ENCODE measurements around the gene SUPT4H1.

Gene SUPT4H1

DNA sequence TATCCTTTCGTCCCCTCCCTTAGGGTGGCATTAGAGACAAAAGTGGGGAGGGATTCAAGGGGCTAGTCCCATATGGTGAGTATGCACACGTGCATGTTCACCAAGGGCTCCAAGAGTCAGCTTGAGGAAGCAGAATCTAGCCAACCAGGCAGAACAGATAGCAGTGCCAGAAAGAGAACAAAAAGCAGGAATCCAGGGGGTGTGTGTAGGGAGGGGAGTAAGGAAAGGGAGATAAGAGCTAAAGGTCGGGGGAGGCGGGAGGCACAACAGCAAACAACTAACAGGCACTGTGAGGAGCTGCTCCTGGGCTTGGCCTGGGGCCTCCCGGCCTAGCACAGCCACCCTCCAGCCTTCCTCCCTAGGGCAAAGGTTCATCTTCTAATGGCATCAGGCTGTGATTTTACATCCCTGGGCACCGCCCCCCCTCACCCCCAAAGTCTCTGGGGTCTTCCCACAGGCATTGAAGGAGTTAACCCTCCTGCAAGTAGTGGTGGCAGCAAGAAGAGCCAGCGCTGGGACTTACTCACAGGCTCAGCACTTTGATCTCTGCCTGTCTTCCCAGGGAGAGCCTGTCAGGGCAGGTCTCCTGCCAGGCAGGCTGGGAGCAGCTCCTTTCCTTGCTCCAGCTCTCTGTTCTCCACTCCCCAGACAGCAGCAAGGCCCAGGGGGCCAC lies 12.4 kb upstream of the SUPT4H1 start:
- Histone ChIP-seq H3K4me1 (no peaks in the 10 kb centered on the region), H3K27me3 (ENCODE audit: low read depth) (no peaks in the 10 kb centered on the region), H3K4me3 (no peak overlapping the region), H3K36me3 (replicated peaks) (no peaks in the 10 kb centered on the region), H3K9me3 (no peaks in the 10 kb centered on the region)
- DNase-seq (ENCODE audit: low spot score in 2 of 2), result no peak
- in situ Hi-C loops (cut with MboI; ENCODE audit: low sequenced_read_pairs), result no loop called here

DNA sequence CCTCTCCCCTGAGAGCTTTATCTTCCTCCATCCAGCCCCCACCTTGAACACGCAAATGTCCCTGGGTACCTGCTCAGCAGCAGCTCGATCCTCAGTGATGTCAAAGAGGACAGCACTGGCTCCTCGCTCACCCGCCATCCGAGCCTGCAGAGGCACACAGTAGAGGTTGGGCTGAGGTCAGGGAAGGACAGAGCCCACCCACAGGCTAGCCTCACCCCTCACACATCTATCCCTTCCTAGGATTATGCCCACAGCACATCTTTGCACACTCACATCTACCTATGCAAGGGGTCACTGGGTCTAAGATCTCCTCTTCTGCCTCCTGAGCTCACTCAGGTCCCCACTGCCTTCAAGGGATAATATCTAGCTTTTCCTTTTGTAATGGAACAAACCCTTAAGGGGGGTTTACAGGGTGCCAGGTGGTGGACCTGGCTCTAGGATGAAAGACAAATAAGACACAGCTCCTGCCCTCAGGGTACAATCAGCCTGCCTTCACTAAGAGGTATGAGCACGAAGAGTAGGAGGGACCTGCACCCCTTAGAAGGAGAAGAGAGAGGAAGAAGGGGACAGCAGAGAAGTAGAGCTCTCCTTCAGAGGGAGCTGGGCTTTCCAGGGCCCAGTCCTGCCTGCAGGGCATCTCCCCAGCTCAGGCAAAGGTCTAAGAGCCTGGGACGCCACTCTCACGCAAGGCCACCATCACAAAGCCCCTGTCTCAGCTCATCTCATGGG lies 11.6 kb upstream of the SUPT4H1 start:
- Histone ChIP-seq H3K36me3 (replicated peaks) (no peaks in the 10 kb centered on the region), H3K27me3 (ENCODE audit: low read depth) (no peaks in the 10 kb centered on the region), H3K9me3 (no peaks in the 10 kb centered on the region), H3K4me3 (no peak overlapping the region), H3K4me1 (no peaks in the 10 kb centered on the region)
- no peak for DNase-seq (ENCODE audit: low spot score in 2 of 2)
- in situ Hi-C loops (cut with MboI; ENCODE audit: low sequenced_read_pairs), result no loop called here

DNA sequence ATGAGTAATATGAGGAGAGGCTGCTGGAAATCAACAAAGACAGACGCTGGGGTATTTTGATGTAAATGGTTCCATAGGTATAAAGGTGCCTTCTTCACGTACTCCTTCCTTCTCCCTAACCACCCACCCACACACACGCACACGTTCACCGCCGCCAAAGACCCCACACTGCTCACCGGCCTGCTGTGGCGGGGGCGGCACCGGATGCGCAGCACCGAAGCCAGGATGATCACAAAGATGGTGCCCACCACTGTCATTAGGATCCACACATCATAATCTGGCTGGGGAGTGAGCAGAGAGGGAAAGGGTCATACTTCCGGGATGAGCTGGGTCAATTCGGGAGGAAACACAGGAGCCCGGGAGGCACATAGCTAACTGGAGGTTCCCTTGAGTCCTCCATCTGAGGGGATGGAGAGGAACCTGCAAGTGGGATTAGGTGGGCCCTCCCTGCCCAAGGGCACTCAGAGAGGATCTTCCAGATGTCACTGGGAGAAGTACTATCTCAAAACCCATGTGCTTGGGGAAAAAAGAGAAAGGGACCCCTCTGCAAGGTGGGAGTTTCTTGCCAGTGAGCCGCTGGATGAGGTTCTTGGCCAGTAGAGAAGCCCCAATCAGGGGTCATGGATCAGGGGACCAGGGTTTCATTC lies 10.5 kb upstream of the SUPT4H1 start:
- Histone ChIP-seq H3K4me1 (no peaks in the 10 kb centered on the region), H3K9me3 (no peaks in the 10 kb centered on the region), H3K4me3 (no peak overlapping the region), H3K36me3 (replicated peaks) (no peaks in the 10 kb centered on the region), H3K27me3 (ENCODE audit: low read depth) (no peaks in the 10 kb centered on the region)
- no peak for DNase-seq (ENCODE audit: low spot score in 2 of 2)
- in situ Hi-C loops (cut with MboI; ENCODE audit: low sequenced_read_pairs), result no loop called here

DNA sequence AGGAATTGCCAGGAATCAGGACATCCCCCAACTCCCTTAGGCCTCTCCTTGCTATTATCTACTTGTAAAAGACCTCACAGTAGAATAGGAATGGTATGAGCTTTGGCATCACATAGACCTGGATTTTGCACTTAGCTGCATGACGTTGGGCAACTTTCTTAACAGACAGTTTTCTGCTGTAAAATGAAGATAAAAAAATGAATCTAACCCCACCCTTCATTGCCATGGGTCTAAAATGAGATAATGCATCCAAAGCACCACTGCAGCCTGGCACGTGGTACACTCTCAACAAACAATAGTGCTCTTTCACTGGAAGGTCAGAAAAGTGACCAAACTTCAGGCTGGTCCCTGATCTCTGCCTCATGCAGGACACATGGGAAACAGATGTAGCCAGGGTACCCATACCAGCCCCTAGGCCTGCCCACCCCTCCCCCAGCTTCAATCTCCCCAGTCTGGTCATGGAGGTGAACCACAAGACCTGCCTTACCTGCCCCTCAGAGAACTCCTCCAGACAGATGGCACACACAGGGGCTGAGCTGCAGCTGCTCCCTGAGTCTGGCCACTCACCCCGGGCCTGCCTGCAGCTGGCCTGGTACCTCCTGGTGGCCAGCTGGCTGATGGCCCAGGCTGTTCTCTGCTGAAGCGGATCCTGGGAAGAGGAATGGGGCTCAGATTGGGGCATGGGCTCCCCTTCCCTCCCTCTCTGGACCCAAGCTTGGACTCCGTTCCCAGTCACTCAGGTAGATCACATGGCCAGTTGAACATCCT lies 8.5 kb upstream of the SUPT4H1 start:
- DNase-seq (ENCODE audit: low spot score in 2 of 2), result no peak
- Histone ChIP-seq H3K36me3 (replicated peaks) (no peaks in the 10 kb centered on the region), H3K27me3 (ENCODE audit: low read depth) (no peaks in the 10 kb centered on the region), H3K4me3 (no peak overlapping the region), H3K9me3 (no peaks in the 10 kb centered on the region), H3K4me1 (no peaks in the 10 kb centered on the region)
- in situ Hi-C loops (cut with MboI; ENCODE audit: low sequenced_read_pairs), result no loop called here

DNA sequence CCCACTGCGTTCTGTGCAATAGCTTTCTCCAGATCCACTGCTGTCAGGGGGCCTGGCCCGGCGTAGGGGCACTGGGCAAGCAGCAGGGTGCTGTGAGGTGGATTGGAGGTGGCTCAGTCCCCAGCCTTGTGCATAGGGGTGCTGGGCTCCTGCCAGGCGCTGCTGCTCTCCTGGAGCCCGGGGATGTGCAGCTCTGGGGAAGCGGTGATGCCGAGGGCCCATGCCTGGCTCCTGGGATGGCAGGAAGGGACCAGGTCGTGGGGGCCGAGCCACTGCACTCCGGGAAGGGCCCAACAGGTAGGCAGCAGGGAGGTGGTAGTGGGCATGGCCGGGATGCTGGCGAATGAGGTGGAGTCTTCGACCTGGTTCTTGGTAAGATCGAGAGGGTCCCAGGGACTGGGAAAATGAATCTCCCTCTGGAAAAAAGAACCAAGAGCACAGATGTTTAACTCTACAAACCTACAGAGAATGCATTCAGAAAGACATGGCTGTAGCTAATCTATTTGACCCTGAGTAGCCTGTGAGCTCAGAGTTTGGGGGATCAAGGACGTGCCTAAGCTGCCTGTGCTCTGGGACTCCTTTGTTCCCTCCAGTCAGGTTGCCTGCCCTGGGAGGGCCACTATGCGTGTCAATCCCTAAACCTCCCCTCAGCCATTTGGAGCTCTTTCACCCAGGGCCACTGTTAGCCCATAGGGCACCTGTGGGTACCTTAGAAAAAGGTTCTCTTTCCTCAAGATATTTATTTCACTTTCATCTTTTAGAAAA lies 6.6 kb upstream of the SUPT4H1 start:
- in situ Hi-C loops (cut with MboI; ENCODE audit: low sequenced_read_pairs), result no loop called here
- H3K36me3 ChIP-seq (replicated peaks), result no peaks in the 10 kb centered on the region
- no peaks in the 10 kb centered on the region for H3K9me3 ChIP-seq
- no peak overlapping the region for H3K4me3 ChIP-seq
- H3K27me3 ChIP-seq (ENCODE audit: low read depth), result no peaks in the 10 kb centered on the region
- DNase-seq (ENCODE audit: low spot score in 2 of 2), result no peak
- no peaks in the 10 kb centered on the region for H3K4me1 ChIP-seq

DNA sequence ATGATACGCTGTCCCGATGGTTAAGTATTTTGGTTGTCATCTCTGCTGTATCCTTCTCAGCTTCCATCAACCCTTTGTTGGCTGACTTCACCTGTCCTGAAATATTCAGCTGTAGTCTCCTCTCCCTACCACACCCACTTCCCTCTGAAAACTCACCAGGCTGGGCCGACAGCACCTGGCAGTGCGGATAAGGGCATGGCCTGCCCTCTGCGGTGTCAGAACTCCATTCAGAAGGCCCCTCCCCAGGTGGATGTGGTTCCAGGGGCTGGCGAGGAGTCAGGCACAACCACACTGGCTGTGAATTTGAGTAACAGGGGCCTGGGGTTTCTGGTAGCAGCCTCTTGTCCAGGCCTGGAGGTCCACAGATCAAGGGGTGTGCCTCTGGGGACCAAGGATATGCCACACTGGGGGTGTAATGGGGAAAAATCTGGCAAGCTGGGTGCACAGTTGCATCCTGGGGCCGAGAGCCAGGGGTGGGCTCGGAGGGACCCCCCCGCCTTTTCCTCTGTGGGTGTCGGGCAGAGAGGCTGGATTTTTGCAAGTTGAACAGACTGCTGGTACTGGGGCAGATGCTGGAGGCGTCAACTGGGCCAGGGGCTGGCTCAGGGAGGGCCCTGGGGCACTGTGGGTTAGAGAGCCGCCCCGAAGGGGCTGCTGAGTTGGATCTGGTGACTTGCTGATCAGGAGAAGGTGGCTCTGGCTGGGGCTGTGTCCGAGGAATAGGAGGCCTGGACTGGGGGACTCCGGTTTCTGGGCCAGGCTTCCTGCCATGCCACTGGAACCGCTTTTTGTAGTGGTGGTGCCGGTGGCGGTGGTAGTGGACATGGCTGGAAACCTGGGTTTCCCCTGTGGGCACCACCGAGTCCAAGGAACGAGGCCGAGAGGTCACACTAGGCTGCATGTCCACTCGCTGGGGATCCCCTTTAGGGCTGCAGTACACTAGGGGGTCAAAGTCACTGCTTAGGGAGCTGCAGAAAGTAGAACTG lies 5.6 kb upstream of the SUPT4H1 start:
- in situ Hi-C loops (cut with MboI; ENCODE audit: low sequenced_read_pairs), result no loop called here
- no peaks in the 10 kb centered on the region for H3K27me3 ChIP-seq (ENCODE audit: low read depth)
- no peaks in the 10 kb centered on the region for H3K9me3 ChIP-seq
- DNase-seq (ENCODE audit: low spot score in 2 of 2), result no peak
- H3K4me1 ChIP-seq, result peaks cover 4% of the 10 kb centered on the region; the same call in 1 of the 2 replicates
- H3K4me3 ChIP-seq, result no peak overlapping the region
- H3K36me3 ChIP-seq (replicated peaks), result no peaks in the 10 kb centered on the region

DNA sequence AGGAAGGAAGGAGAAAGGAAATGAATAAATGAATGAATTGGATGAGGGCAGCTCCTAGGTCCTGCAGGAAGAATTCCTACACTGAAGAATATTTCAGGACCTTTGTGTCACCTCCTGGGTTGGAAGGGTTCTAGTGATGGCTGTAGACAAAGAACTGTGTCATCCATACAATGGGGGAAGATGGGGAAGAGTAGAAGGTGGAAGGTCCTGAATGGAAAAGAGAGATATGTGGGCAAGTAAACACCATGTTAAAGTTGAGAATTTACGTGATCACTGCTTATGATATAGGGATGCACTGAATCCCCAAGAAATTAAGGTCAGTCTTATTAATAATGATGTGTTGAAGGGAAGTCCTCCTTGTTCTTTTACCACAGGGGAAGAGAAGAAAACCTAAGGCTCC lies 4.2 kb upstream of the SUPT4H1 start:
- H3K4me1 ChIP-seq, result peaks cover 4% of the 10 kb centered on the region; the same call in 1 of the 2 replicates
- no peak overlapping the region for H3K4me3 ChIP-seq
- H3K9me3 ChIP-seq, result no peaks in the 10 kb centered on the region
- no peaks in the 10 kb centered on the region for H3K27me3 ChIP-seq (ENCODE audit: low read depth)
- H3K36me3 ChIP-seq (replicated peaks), result no peaks in the 10 kb centered on the region
- DNase-seq (ENCODE audit: low spot score in 2 of 2), result no peak
- in situ Hi-C loops (cut with MboI; ENCODE audit: low sequenced_read_pairs), result no loop called here

DNA sequence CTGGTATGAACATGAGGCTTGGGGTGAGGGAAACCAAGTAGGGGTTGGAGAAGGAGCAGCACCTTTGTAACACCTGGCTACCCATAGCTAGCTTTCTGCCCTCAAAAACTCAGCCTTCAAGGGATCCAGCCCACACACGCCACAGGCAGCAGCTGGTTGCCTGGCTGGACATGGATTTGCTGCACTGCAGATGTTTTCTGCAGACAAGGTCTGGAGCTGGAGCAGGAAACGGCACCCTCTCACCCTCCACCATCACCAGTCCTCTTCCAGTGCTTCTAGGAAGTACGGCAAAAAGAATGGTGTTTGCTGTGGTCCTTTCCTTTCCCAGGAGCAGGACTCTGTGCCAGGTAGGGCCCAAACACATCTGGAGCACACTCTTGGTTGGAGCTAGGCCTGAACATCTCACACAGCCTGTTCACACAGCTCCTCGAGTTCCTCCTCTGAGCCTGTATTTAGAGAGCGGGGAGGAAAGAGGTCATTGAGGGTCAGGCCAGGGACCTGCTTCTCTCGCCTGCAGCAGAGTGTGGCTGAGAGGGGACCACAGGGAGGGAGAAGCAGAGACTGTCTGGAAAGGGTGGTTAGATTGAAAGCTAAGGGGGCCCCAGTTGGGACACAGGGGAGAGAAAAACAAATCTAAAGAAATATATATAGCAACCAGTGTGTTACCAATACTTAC lies 2.7 kb upstream of the SUPT4H1 start:
- DNase-seq (ENCODE audit: low spot score in 2 of 2), result no peak
- in situ Hi-C loops (cut with MboI; ENCODE audit: low sequenced_read_pairs), result loop anchor here (5.0 kb wide), 1 partner anchor 63 kb away; the partner anchor contains the start of gene RNF43
- Histone ChIP-seq H3K36me3 (replicated peaks) (peaks cover 8% of the 10 kb centered on the region), H3K27me3 (ENCODE audit: low read depth) (no peaks in the 10 kb centered on the region), H3K4me3 (no peak overlapping the region), H3K9me3 (no peaks in the 10 kb centered on the region), H3K4me1 (peaks cover 4% of the 10 kb centered on the region; the same call in 1 of the 2 replicates)

DNA sequence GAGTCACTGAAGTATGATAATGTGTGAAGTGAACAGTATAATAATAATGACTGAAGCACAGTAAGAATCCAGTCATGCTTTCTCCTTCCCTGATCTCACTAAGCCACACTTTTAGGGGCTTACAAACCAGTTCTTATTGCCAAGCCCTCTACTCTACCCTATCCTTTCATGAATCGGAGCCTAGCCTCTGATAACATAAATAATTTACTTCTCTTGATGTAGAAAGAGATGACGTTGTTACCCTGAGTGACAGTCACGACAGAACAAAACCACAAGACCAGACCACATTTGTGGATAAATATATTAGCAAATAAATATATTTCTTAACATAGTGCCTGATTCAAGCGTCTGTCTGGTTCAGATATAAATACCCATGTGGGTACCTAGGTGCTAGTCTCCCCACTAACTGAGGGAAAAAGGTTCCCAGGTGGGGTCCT lies 1.4 kb upstream of the SUPT4H1 start:
- in situ Hi-C loops (cut with MboI; ENCODE audit: low sequenced_read_pairs), result loop anchor here (5.0 kb wide), 1 partner anchor 64 kb away; the partner anchor contains the start of gene RNF43

DNA sequence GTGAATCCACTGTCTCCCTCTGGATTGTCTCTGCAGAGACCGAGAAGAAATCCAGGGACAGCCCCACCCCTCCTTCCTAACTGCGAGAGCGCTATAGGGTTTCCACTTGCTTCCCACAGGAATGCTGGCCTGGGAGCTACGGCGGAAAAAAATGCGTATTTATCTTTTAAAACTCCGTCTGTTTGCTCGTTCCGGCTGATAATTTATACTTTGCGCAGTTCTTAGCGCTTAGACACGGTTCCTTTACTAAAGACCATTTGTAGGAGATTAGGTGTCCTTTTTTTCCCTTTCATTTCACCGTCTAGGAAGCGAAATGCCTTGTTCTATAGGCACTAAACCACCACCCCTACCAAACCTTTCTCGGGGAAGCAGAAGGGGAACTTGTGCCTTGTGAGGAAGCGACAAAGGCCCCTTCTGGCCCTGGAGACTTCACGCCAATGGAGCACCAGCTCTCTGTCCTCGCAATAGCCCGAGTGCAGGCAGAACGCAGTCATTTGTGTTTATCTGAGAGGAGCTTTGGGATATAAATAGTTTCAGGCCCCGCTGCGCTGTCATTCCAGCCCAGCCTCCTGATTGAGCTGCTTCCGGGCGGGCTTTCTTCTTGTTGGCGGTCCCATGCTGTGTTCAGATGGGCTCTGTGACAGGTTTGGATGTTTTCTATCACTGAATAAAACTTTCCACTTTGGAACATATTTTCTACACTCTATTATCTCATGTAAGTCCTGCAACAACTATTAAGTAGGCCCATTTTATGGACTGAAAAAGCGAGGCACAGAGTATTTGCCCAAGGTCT lies 791 bp upstream of the SUPT4H1 start:
- Histone ChIP-seq H3K36me3 (replicated peaks) (peaks cover 26% of the 10 kb centered on the region), H3K4me3 (peak overlapping the region; percentile 86), H3K9me3 (no peaks in the 10 kb centered on the region), H3K27me3 (ENCODE audit: low read depth) (no peaks in the 10 kb centered on the region), H3K4me1 (peaks cover 4% of the 10 kb centered on the region; the same call in 1 of the 2 replicates)
- in situ Hi-C loops (cut with MboI; ENCODE audit: low sequenced_read_pairs), result loop anchor here (5.0 kb wide), 1 partner anchor 65 kb away; the partner anchor contains the start of gene RNF43
- peak in 1 of 2 experiments; percentile 22 for DNase-seq (ENCODE audit: low spot score in 2 of 2)

More for the DNA sequence above, 1.4 kb upstream of the SUPT4H1 start:
- Histone ChIP-seq H3K4me3 (peak overlapping the region; percentile 86; the same call in 1 of the 2 replicates), H3K27me3 (ENCODE audit: low read depth) (no peaks in the 10 kb centered on the region), H3K4me1 (peaks cover 4% of the 10 kb centered on the region; the same call in 1 of the 2 replicates), H3K36me3 (replicated peaks) (peaks cover 20% of the 10 kb centered on the region), H3K9me3 (no peaks in the 10 kb centered on the region)
- no peak for DNase-seq (ENCODE audit: low spot score in 2 of 2)

DNA sequence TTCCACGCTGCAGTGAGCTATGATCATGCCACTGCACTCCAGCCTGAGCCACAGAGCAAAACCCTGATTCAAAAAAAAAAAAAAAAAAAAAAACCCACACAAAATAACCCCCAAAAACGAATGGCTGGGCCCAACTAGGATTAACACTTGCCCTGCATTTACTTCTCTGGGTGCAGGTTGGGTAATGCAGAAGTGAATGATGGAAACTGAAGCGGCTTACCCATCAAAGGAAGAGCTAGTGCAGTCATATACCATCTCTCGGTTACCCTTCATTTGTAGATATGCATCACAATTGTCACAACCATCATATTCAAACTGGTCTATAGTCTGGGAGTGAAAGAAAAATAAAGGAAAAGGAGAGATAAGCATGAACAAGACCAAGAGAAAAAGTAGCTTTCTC lies 819 bp downstream of the SUPT4H1 start:
- H3K36me3 ChIP-seq (replicated peaks), result peaks cover 36% of the 10 kb centered on the region
- in situ Hi-C loops (cut with MboI; ENCODE audit: low sequenced_read_pairs), result loop anchor here (5.0 kb wide), 1 partner anchor 66 kb away; the partner anchor contains the start of gene RNF43
- H3K4me1 ChIP-seq, result peaks cover 4% of the 10 kb centered on the region; the same call in 1 of the 2 replicates
- DNase-seq (ENCODE audit: low spot score in 2 of 2), result no peak
- H3K9me3 ChIP-seq, result no peaks in the 10 kb centered on the region
- no peaks in the 10 kb centered on the region for H3K27me3 ChIP-seq (ENCODE audit: low read depth)
- peak overlapping the region; percentile 86 for H3K4me3 ChIP-seq
